Vagina (tissue), 2 donors: ENCODE results near the gene SMOC2.

Source experiments
- POLR2A ChIP-seq, 2 donors: fragments of 450-650 bp; IDR thresholded peaks; one replicate each; pipeline ENCODE4 v1.6.1; 2017; ENCODE audit warnings: antibody characterized with exemption in 2 of 2, mild to moderate bottlenecking in 2 of 2, moderate library complexity in 2 of 2
- POLR2AphosphoS5 ChIP-seq, 2 donors: sonication (generic); formaldehyde crosslinking; IDR thresholded peaks; one replicate each; pipeline ENCODE4 v1.9.0; 2017; ENCODE audit warnings: antibody characterized with exemption in 2 of 2, mild to moderate bottlenecking in 2 of 2, low read depth in 1 of 2; ENCODE audit not compliant: insufficient read depth in 1 of 2
- TF ChIP-seq, protein P1 (sequence below), 3 experiments: fragments of 450-650 bp in 2 of 3; fragments of 200-600 bp in 1 of 3; sonication (generic) in 1 of 3; IDR thresholded peaks; one replicate each; pipeline ENCODE4 v1.5.1; 2017 to 2019; ENCODE audit warnings: antibody characterized with exemption in 3 of 3, mild to moderate bottlenecking in 2 of 3, moderate library complexity in 2 of 3

DNA sequence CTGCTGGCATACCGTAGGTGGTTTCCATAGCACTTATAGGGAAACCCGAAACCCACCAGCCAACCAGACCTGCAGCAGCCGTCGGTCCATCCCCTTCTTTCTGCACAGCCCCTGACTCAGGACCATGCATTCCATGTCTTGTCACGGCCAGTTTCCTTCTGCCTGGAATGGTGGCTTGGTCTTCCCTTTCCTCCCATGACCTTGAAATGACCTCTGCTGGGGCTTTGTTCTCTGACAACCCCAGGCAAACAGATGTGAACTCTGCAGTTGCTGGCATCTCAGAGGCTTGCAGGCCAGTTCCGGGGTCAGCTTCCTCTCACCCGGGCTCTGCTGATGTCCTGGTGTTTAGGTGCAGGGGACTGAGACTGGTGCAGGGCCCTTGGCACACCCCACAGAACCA lies 250.8 kb downstream of the SMOC2 start:
- TF ChIP-seq, protein P1, sequence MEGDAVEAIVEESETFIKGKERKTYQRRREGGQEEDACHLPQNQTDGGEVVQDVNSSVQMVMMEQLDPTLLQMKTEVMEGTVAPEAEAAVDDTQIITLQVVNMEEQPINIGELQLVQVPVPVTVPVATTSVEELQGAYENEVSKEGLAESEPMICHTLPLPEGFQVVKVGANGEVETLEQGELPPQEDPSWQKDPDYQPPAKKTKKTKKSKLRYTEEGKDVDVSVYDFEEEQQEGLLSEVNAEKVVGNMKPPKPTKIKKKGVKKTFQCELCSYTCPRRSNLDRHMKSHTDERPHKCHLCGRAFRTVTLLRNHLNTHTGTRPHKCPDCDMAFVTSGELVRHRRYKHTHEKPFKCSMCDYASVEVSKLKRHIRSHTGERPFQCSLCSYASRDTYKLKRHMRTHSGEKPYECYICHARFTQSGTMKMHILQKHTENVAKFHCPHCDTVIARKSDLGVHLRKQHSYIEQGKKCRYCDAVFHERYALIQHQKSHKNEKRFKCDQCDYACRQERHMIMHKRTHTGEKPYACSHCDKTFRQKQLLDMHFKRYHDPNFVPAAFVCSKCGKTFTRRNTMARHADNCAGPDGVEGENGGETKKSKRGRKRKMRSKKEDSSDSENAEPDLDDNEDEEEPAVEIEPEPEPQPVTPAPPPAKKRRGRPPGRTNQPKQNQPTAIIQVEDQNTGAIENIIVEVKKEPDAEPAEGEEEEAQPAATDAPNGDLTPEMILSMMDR (IDR thresholded peaks at IDR 0.05) = no peak
- TF ChIP-seq POLR2AphosphoS5 (IDR thresholded peaks at IDR 0.05; ENCODE audit: insufficient read depth in 1 of 2, low read depth in 1 of 2) (no peak), POLR2A (IDR thresholded peaks at IDR 0.05) (no peak)
